Stomach (tissue), 4 donors: ENCODE data around the gene ETFA.

Source experiments
- CTCF ChIP-seq, 7 experiments: fragments of 450-650 bp in 4 of 7; fragments of 200-600 bp in 3 of 7; sonication (generic) in 3 of 7; IDR thresholded peaks; one replicate each; pipeline ENCODE4 v1.5.1; 2016 to 2019; ENCODE audit warnings: antibody characterized with exemption in 7 of 7, control low read depth in 2 of 7, mild to moderate bottlenecking in 1 of 7
- EP300 ChIP-seq: sonication (generic); formaldehyde crosslinking; IDR thresholded peaks from one replicate; pipeline ENCODE4 v1.6.1; 2017; ENCODE audit warnings: antibody characterized with exemption
- POLR2A ChIP-seq, 4 donors: fragments of 450-650 bp; IDR thresholded peaks; one replicate each; pipeline ENCODE4 v1.6.1; 2016; ENCODE audit warnings: antibody characterized with exemption in 4 of 4, control low read depth in 2 of 4, mild to moderate bottlenecking in 1 of 4, moderate library complexity in 1 of 4
- POLR2AphosphoS5 ChIP-seq, 3 donors: sonication (generic); formaldehyde crosslinking; IDR thresholded peaks; one replicate each; pipeline ENCODE4 v1.6.1; 2016; ENCODE audit warnings: antibody characterized with exemption in 3 of 3

GRCh38 chr15:76332796-76333195 is 21.5 kb upstream of the ETFA start:
- TF ChIP-seq POLR2AphosphoS5 (IDR thresholded peaks at IDR 0.05) (no peak), CTCF (IDR thresholded peaks at IDR 0.05) (no peak), POLR2A (IDR thresholded peaks at IDR 0.05) (no peak), EP300 (no peak)
